ENCODE data around the gene CYSTM1.

The CYSTM1 gene

GRCh38 chr5:140214831-140215230 lies 39.8 kb downstream of the CYSTM1 start:
- DNase-seq: peak; percentile 96

- no peak for DNase-seq
These were observed 40.3 kb downstream of the CYSTM1 start for GRCh38 chr5:140215276-140215675.

GRCh38 chr5:140216478-140217074 lies 41.6 kb downstream of the CYSTM1 start:
- peak; percentile 51 for DNase-seq

GRCh38 chr5:140217299-140218026 lies 42.5 kb downstream of the CYSTM1 start:
- DNase-seq: no peak

- DNase-seq: peak; percentile 90
These were observed 44.3 kb downstream of the CYSTM1 start for GRCh38 chr5:140219068-140219991.

GRCh38 chr5:140220032-140220697 lies 45.2 kb downstream of the CYSTM1 start:
- peak; percentile 66 for DNase-seq

GRCh38 chr5:140220698-140221064 lies 45.7 kb downstream of the CYSTM1 start:
- DNase-seq: no peak

GRCh38 chr5:140221697-140222223 lies 46.8 kb downstream of the CYSTM1 start:
- DNase-seq: peak; percentile 74

- DNase-seq: no peak
These were observed 47.4 kb downstream of the CYSTM1 start for GRCh38 chr5:140222416-140222815.

- no peak for DNase-seq
These were observed 48.6 kb downstream of the CYSTM1 start for GRCh38 chr5:140223567-140223966.

- no peak for DNase-seq
These were observed 49.7 kb downstream of the CYSTM1 start for GRCh38 chr5:140224658-140225057.

GRCh38 chr5:140225396-140225795 lies 50.4 kb downstream of the CYSTM1 start:
- DNase-seq: no peak

GRCh38 chr5:140227046-140227445 lies 52.1 kb downstream of the CYSTM1 start:
- DNase-seq: no peak

GRCh38 chr5:140228364-140228837 lies 53.4 kb downstream of the CYSTM1 start:
- DNase-seq: no peak

GRCh38 chr5:140230373-140230772 lies 55.4 kb downstream of the CYSTM1 start:
- DNase-seq: no peak

- DNase-seq: no peak
These were observed 57.7 kb downstream of the CYSTM1 start for GRCh38 chr5:140232731-140233130.

GRCh38 chr5:140234377-140234989 lies 59.5 kb downstream of the CYSTM1 start:
- no peak for DNase-seq

GRCh38 chr5:140235791-140236551 lies 61.0 kb downstream of the CYSTM1 start:
- DNase-seq: no peak

GRCh38 chr5:140236891-140237598 lies 62.1 kb downstream of the CYSTM1 start:
- DNase-seq: no peak

- DNase-seq: no peak
These were observed 63.8 kb downstream of the CYSTM1 start for GRCh38 chr5:140238756-140239155.

GRCh38 chr5:140239461-140239860 lies 64.5 kb downstream of the CYSTM1 start:
- DNase-seq: no peak

Measured in NCI-H226 (cell line).